Left ventricle myocardium inferior (tissue), 1 donor: ENCODE results near the gene CHRNB1. TPM values are rescaled to one million over a fixed set of nuclear protein-coding genes. Genes with fewer than 3 reads are reported as not detected.
"Not testable (repeated sequence)": the region's sequence is repeated elsewhere in the genome, so short reads cannot be mapped to it uniquely, and the experiment has no call there.

Experiments
- DNase-seq: peaks from one replicate; pipeline ENCODE4 v3.0.0-alpha.2; 2020
- H3K27ac ChIP-seq: fragments of 200-600 bp; replicated peaks from 2 replicates; pipeline ENCODE4 v1.8.0; 2021
- H3K27me3 ChIP-seq: fragments of 200-600 bp; 2 replicates; pipeline ENCODE4 v1.8.0; 2021; ENCODE audit warnings: low read depth
- H3K36me3 ChIP-seq: fragments of 200-600 bp; 2 replicates; pipeline ENCODE4 v1.8.0; 2021
- H3K4me1 ChIP-seq: fragments of 200-600 bp; 2 replicates; pipeline ENCODE4 v1.8.0; 2021
- H3K4me3 ChIP-seq: fragments of 200-600 bp; 2 replicates; pipeline ENCODE4 v1.8.0; 2021; ENCODE audit warnings: mild to moderate bottlenecking, moderate library complexity
- H3K9me3 ChIP-seq: fragments of 200-600 bp; replicated peaks from 2 replicates; pipeline ENCODE4 v1.8.0; 2021
- CTCF ChIP-seq: fragments of 200-600 bp; IDR thresholded peaks from 2 replicates; pipeline ENCODE4 v1.8.0; 2021; ENCODE audit warnings: antibody characterized with exemption, mild to moderate bottlenecking, borderline replicate concordance
- intact Hi-C: fragments of 100-400 bp; cut with micrococcal nuclease; formaldehyde crosslinking; loops from one replicate; pipeline ENCODE4 v1.11.0; 2022
- total RNA-seq: library from RNA; stranded (reverse); fragmentation: NEBNext Ultra II Directional; extraction: Animal tissue kit (Norgen Biotek cat#: 25700); gene quantifications from one replicate; pipeline ENCODE4 v1.2.1, GENCODE V29; 2021
- donor health status: DM: no; HTN: yes; CAD: no; lungs with severe emphysema.

Gene CHRNB1
- total RNA-seq, 1 donor from 2014 or later: 8.7 TPM

GRCh38 chr17:7479213-7480088 lies 34.6 kb downstream of the CHRNB1 start, which contains the start of gene ZBTB4:
TSS of gene ZBTB4 (minus strand) at chr17:7479631. CDS start at chr17:7466801, 12,830 bp downstream.
- Histone ChIP-seq H3K9me3 (no peaks in the 10 kb centered on the region), H3K36me3 (no peaks in the 10 kb centered on the region), H3K27ac (peak within 1 kb of the TSS; percentile 100), H3K27me3 (no peaks in the 10 kb centered on the region), H3K4me3 (peak within 1 kb of the TSS; percentile 100), H3K4me1 (peaks cover 85% of the 10 kb centered on the region)
- no peak for TF ChIP-seq CTCF
- DNase-seq: peak; percentile 70
- intact Hi-C loops: no loop called here

GRCh38 chr17:7480089-7480384 lies 35.2 kb downstream of the CHRNB1 start:
- peaks cover 80% of the 10 kb centered on the region for H3K4me1 ChIP-seq
- no peak for DNase-seq
- no peaks in the 10 kb centered on the region for H3K36me3 ChIP-seq
- intact Hi-C loops: no loop called here
- H3K9me3 ChIP-seq: no peaks in the 10 kb centered on the region
- H3K27ac ChIP-seq: peak overlapping the region; percentile 100
- H3K27me3 ChIP-seq: no peaks in the 10 kb centered on the region
- peak overlapping the region; percentile 100 for H3K4me3 ChIP-seq
- no peak for TF ChIP-seq CTCF

GRCh38 chr17:7481275-7481674 lies 36.4 kb downstream of the CHRNB1 start, which contains the start of gene SLC35G6:
TSS of gene SLC35G6 (plus strand) at chr17:7481446. CDS start at chr17:7481517, 71 bp downstream.
- H3K9me3 ChIP-seq, H3K36me3 ChIP-seq, DNase-seq, intact Hi-C loops, H3K27me3 ChIP-seq: not testable (repeated sequence)
- peaks cover 80% of the 10 kb centered on the region for H3K4me1 ChIP-seq
- peak within 1 kb of the TSS; percentile 100 for H3K4me3 ChIP-seq
- peak within 1 kb of the TSS; percentile 100 for H3K27ac ChIP-seq

GRCh38 chr17:7481842-7482741 lies 37.2 kb downstream of the CHRNB1 start:
- DNase-seq, H3K9me3 ChIP-seq, intact Hi-C loops, H3K4me3 ChIP-seq, H3K27me3 ChIP-seq, H3K36me3 ChIP-seq: not testable (repeated sequence)
- H3K4me1 ChIP-seq: peaks cover 80% of the 10 kb centered on the region
- H3K27ac ChIP-seq: peak overlapping the region; percentile 100

- H3K27ac ChIP-seq: peak overlapping the region; percentile 100
- peaks cover 80% of the 10 kb centered on the region for H3K4me1 ChIP-seq
- peak overlapping the region; percentile 78 for H3K4me3 ChIP-seq
- intact Hi-C loops, H3K9me3 ChIP-seq, DNase-seq, H3K27me3 ChIP-seq, H3K36me3 ChIP-seq: not testable (repeated sequence)
Measured at GRCh38 chr17:7482742-7483088, 37.9 kb downstream of the CHRNB1 start.

- Histone ChIP-seq H3K9me3 (no peaks in the 10 kb centered on the region), H3K4me1 (peaks cover 79% of the 10 kb centered on the region), H3K4me3 (peak overlapping the region; percentile 78), H3K27me3 (no peaks in the 10 kb centered on the region), H3K27ac (peak overlapping the region; percentile 100), H3K36me3 (no peaks in the 10 kb centered on the region)
- intact Hi-C loops: no loop called here
- peak; percentile 93 for DNase-seq
- TF ChIP-seq CTCF: no peak
Measured at GRCh38 chr17:7483255-7484066, 38.6 kb downstream of the CHRNB1 start.
